Effector memory CD4-positive, alpha-beta T cell (primary cell): ENCODE data around the gene CRPPA.
A peak's percentile ranks its signal among the peaks of the same experiment; 100 is the strongest.

Experiments used
- DNase-seq, 3 donors: peaks; one replicate each; pipeline ENCODE4 v3.0.0-alpha.2; 2020
- H3K27ac ChIP-seq: 2 replicates; pipeline ENCODE4 v1.7.0; 2013; ENCODE audit warnings: mild to moderate bottlenecking, low read length, moderate library complexity; ENCODE audit not compliant: insufficient read depth, poor library complexity, severe bottlenecking
- H3K27me3 ChIP-seq: replicated peaks from 2 replicates; pipeline ENCODE4 v1.7.0; 2013; ENCODE audit warnings: mild to moderate bottlenecking, low read length; ENCODE audit not compliant: insufficient read depth, control insufficient read depth, poor library complexity, severe bottlenecking
- H3K36me3 ChIP-seq: 2 replicates; pipeline ENCODE4 v1.7.0; 2013; ENCODE audit warnings: mild to moderate bottlenecking, low read length, moderate library complexity; ENCODE audit not compliant: control insufficient read depth, insufficient read depth
- H3K4me1 ChIP-seq: 2 replicates; pipeline ENCODE4 v1.7.0; 2013; ENCODE audit warnings: low read length, mild to moderate bottlenecking; ENCODE audit not compliant: control insufficient read depth, insufficient read depth, poor library complexity, severe bottlenecking
- H3K4me3 ChIP-seq: 2 replicates; pipeline ENCODE4 v1.7.0; 2013; ENCODE audit warnings: low read length, low read depth, mild to moderate bottlenecking; ENCODE audit not compliant: insufficient read depth, poor library complexity, severe bottlenecking
- H3K9me3 ChIP-seq: 2 replicates; pipeline ENCODE4 v1.7.0; 2013; ENCODE audit warnings: mild to moderate bottlenecking, low read length, moderate library complexity; ENCODE audit not compliant: control insufficient read depth

CRPPA gene

DNA sequence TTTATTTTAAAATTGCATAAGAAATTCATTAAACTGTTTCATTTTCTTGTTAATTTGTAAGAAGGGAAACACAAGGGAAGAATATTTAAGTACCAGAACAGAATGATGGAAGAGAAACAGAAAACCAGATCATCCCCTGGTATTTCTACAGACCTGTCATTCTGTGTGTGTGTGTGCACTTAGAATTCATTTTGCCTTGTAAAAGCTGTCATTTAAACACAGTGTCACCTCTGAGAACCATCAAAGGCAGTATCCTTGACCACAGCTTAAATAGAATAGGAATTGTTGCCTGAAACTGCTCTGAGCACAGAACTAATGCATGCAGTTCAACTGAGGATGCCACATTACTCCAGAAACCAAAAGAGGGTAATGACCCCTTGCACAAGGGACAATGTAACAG, 6.8 kb upstream of the CRPPA start:
- Histone ChIP-seq H3K36me3 (no peaks in the 10 kb centered on the region), H3K9me3 (no peaks in the 10 kb centered on the region)

DNA sequence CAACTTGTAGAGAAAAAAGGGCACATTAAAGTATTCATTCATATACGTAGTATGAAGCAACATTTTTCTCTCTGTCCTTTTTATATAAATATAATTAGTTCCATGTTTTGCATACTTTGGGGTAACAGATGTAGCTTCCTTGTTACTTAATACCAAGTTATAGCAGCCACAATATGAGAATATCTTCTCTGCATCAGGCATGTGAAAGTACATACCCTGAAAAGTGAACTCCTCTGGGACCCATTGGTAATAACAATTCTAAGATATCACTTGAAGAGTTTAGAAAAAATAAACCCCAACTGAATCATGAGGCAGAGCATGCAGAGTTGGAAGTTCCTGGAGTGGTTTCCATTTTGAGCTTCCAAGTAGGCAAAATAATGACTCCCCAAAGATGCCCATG, 2.4 kb upstream of the CRPPA start:
- no peak for DNase-seq
- Histone ChIP-seq H3K27ac (no peak overlapping the region), H3K36me3 (no peaks in the 10 kb centered on the region), H3K9me3 (no peaks in the 10 kb centered on the region), H3K4me3 (no peak overlapping the region), H3K27me3 (no peaks in the 10 kb centered on the region), H3K4me1 (no peaks in the 10 kb centered on the region)

More for the DNA sequence above, 6.8 kb upstream of the CRPPA start:
- H3K27ac ChIP-seq = no peak overlapping the region
- DNase-seq = no peak
- no peaks in the 10 kb centered on the region for H3K27me3 ChIP-seq
- no peak overlapping the region for H3K4me3 ChIP-seq
- H3K4me1 ChIP-seq = no peaks in the 10 kb centered on the region

DNA sequence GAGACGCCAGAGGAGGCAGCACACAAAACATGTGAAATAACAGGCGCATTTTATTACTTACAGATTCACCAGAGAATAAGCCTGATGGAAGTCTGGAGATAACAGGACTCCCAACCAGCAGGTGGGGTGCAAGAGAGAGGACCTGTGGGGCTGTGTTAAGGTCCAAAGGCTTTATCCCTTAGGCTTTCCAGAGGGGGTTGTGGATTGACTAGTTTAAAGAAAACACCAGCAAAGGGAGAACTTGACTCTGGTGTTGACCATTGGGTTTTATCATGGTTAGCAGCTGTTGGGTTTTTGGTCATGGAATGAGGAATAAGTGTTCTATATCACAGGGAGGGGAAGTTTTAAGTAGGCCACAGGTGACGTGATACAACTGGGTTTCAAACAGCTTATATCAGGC, 1.6 kb upstream of the CRPPA start:
- Histone ChIP-seq H3K9me3 (no peaks in the 10 kb centered on the region), H3K4me1 (no peaks in the 10 kb centered on the region), H3K27me3 (no peaks in the 10 kb centered on the region), H3K27ac (no peak overlapping the region), H3K36me3 (no peaks in the 10 kb centered on the region), H3K4me3 (no peak overlapping the region)
- DNase-seq = no peak

DNA sequence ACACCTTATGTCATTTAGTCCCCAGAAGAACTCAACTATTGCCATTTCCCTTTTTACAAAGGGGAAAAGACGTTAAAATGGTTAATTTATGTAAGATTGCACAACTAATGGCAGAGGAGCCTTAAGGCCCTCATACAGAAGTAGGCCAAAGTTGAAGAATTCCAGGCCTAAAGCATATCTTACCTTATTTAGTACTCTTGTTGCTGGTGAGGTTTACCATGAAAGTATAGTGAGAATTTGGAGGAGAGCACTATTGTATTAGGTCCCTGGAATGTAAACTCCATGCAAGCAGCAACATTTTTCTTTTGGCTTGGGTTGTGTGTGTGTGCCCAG, 731 bp upstream of the CRPPA start:
- Histone ChIP-seq H3K4me1 (no peaks in the 10 kb centered on the region), H3K9me3 (no peaks in the 10 kb centered on the region), H3K36me3 (no peaks in the 10 kb centered on the region), H3K4me3 (peak overlapping the region; percentile 54), H3K27me3 (no peaks in the 10 kb centered on the region), H3K27ac (no peak overlapping the region)
- no peak for DNase-seq

DNA sequence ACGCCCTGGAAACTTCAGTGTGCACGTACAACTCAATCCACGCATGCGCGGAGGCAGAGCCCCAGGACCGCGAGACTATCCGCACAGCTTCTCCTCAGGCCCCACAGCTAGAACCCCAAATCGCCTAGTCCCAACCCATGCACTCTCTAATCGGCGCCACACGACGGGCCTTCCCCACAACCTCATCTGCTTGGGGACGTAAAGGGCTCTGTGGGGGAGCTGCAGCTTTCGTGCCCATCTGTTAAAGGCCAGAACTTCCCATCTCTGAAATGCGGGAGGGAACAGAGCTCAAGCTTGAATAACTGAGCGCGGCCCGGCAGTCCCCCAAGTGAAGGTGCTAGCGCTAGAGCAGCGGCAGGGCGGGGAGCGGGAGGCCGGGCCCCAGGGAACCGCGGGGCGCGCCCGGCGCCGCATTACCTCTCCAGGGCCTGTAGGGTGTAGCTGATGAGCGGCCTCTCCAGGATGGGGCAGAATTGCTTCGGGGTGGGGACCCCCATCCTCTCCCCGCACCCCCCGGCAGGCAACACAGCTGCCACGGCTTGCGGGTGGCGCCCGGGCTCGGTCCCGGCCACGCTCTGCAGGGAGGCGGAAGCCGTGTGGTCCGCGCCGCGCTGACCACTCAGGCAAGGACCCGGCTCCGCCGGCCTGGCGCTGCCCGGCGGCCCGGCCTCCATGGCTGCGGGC, 547 bp downstream of the CRPPA start:
- Histone ChIP-seq H3K4me3 (peak overlapping the region; percentile 54), H3K27me3 (no peaks in the 10 kb centered on the region), H3K9me3 (no peaks in the 10 kb centered on the region), H3K27ac (peak overlapping the region; percentile 73), H3K36me3 (no peaks in the 10 kb centered on the region), H3K4me1 (no peaks in the 10 kb centered on the region)
- DNase-seq = peak; percentile 57 to 66 (median 64)

DNA sequence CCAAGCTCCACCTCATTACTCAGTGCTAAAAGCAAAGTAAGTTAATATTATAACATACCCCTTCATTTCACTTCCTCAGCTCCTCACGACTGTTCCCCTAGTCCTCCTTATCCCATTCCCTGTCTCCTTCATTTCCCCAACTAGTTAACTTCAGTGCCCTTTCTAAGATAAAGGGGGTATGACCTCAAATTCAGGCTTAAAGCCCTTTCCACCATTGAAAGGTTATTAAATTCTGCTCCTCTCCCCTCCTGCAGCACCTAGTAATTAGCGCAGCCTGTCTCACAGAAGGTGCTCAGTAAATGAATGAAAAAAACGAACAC, 1.0 kb downstream of the CRPPA start:
- Histone ChIP-seq H3K36me3 (no peaks in the 10 kb centered on the region), H3K4me3 (peak overlapping the region; percentile 54), H3K4me1 (no peaks in the 10 kb centered on the region), H3K27ac (peak overlapping the region; percentile 73), H3K27me3 (no peaks in the 10 kb centered on the region), H3K9me3 (no peaks in the 10 kb centered on the region)
- DNase-seq = no peak

DNA sequence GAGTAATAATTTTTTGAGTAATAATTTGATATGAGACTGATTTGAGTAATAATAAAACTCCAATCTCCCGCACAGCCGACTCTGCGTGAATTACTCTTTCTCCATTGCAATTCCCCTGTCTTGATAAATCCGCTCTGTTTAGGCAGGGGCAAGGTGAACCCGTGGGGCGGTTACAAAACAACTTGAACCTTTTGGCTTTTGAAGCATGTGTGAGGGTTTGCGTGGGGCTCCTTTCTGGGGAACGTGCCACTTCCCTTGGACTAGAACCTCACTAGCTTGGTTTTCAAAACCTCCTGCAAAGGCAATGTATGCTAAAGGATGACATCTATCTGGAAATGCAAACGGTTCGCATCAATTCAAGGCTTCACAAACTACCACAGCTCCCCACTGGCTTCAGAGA, 1.5 kb downstream of the CRPPA start:
- DNase-seq = no peak
- Histone ChIP-seq H3K36me3 (no peaks in the 10 kb centered on the region), H3K4me1 (no peaks in the 10 kb centered on the region), H3K27me3 (no peaks in the 10 kb centered on the region), H3K9me3 (no peaks in the 10 kb centered on the region), H3K4me3 (peak overlapping the region; percentile 54), H3K27ac (no peak overlapping the region)

DNA sequence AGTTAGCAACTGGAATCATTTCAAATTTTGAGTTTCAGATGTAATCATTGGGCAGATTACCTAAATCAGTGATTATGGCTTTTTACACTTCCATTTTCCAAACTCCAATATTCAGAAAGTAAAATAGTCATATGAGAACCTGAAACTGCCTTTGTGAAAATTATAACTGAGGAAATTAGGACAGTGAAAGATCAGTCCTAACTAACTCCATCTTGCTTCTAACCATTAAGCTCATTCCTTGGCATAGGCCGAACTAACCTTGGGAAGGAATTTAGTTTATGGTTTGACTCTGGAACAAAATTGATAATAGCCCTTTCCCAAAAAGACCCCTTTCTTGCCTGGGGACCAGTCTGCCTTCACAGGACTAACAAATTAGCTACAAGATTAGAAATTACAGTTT, 2.2 kb downstream of the CRPPA start:
- Histone ChIP-seq H3K4me3 (no peak overlapping the region), H3K36me3 (no peaks in the 10 kb centered on the region), H3K27me3 (no peaks in the 10 kb centered on the region), H3K9me3 (no peaks in the 10 kb centered on the region), H3K27ac (no peak overlapping the region), H3K4me1 (no peaks in the 10 kb centered on the region)
- DNase-seq = no peak

DNA sequence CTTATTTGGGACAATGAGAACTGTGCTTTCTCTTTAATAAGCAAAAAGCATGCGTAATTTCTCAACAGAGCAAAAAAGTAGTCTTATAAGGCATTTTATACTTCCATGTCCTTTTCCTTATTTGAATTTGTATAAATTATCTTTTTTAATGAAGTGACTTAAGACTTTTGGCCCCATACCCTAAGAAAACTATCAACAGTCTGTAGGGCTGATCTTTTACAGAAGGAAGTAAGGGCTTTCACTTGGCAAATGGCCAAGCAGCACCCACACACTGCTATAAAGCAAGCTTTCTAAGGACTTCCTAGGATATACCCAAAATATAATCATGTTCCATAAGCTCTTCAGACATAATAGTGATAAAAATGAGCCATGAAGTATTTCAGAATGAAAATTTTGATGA, 3.4 kb downstream of the CRPPA start:
- no peaks in the 10 kb centered on the region for H3K4me1 ChIP-seq
- H3K4me3 ChIP-seq = no peak overlapping the region
- H3K27ac ChIP-seq = no peak overlapping the region
- DNase-seq = no peak
- no peaks in the 10 kb centered on the region for H3K27me3 ChIP-seq
- H3K36me3 ChIP-seq = no peaks in the 10 kb centered on the region
- H3K9me3 ChIP-seq = no peaks in the 10 kb centered on the region

DNA sequence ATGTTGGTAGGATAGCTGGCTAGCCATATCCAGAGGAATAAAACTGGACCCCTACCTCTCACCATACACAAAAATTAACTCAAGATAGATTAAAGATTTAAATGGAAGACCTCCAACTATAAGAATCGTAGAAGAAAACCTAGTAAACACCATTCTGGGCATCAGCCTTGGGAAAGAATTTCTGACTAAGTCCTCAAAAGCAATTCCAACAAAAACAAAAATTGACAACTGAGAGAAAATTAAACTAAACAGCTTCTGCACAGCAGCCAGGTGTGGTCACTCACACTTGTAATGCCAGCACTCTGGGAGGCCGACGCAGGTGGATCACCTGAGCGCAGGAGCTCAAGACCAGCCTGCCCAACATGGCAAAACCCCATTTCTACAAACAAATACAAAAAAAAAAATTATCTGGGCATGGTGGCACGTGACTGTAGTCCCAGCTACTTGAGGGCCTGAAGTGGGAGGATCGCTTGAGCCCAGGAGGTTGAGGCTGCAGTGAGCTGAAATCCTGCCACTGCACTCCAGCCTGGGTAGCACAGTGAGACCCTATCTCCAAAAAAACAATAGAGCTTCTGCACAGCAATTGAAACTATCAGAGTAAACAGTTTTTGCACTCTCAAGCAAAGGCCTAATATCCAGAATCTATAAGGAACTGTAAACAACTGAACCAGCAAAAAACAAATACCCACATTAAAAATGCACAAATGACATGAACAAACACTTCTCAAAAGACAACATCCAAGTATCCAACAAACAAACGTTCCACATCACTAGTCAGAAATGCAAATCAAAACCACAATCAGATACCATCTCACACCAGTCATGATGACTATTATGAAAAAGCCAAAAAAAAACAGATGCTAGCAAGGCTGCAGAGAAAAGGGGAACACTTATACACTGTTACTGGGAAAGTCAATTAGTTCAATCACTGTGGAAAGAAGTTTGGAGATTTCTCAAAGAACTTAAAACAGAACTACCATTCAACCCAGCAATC, 4.8 kb downstream of the CRPPA start:
- Histone ChIP-seq H3K9me3 (no peaks in the 10 kb centered on the region), H3K36me3 (no peaks in the 10 kb centered on the region), H3K27ac (no peak overlapping the region), H3K27me3 (no peaks in the 10 kb centered on the region), H3K4me3 (no peak overlapping the region), H3K4me1 (no peaks in the 10 kb centered on the region)
- DNase-seq = no peak
